ENCODE data around the gene TLL2. TPM values are rescaled to one million over a fixed set of nuclear protein-coding genes. Genes with fewer than 3 reads are reported as not detected.
A peak's percentile ranks its signal among the peaks of the same experiment; 100 is the strongest.

The TLL2 gene
- total RNA-seq, 4 donors from 2014 or later: 0.20 to 0.31 TPM; not detected in 2

DNA sequence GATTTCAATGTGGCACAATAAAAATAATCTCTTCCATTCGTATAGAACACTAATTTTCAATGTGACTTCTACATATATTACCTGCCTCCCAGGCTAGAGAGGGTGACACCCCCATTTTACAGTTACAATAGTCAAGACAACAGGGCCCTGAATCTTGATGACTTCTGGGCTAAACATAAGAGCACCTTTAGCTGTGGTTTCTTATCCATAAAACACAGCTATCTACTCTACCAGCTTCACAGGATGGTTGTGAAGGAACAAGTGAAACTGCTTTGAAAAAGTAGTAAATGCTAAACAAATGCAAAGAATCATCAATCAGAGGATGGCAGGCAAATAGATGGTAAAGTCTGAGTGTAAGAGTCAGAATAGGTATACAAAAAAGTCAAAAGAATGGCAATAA, 3.6 kb upstream of the TLL2 start:
- ATAC-seq: no peak
- Histone ChIP-seq H3K9me3 (no peaks in the 10 kb centered on the region), H3K27me3 (peaks cover 12% of the 10 kb centered on the region), H3K4me1 (peaks cover 0 to 23% (median 12%) of the 10 kb centered on the region in 3 donors), H3K27ac (no peak overlapping the region), H3K36me3 (peaks cover 0 to 24% of the 10 kb centered on the region in 2 donors), H3K4me3 (no peak overlapping the region)
- no peak for TF ChIP-seq POLR2AphosphoS5 (IDR thresholded peaks at IDR 0.05)
- TF ChIP-seq, protein P1, sequence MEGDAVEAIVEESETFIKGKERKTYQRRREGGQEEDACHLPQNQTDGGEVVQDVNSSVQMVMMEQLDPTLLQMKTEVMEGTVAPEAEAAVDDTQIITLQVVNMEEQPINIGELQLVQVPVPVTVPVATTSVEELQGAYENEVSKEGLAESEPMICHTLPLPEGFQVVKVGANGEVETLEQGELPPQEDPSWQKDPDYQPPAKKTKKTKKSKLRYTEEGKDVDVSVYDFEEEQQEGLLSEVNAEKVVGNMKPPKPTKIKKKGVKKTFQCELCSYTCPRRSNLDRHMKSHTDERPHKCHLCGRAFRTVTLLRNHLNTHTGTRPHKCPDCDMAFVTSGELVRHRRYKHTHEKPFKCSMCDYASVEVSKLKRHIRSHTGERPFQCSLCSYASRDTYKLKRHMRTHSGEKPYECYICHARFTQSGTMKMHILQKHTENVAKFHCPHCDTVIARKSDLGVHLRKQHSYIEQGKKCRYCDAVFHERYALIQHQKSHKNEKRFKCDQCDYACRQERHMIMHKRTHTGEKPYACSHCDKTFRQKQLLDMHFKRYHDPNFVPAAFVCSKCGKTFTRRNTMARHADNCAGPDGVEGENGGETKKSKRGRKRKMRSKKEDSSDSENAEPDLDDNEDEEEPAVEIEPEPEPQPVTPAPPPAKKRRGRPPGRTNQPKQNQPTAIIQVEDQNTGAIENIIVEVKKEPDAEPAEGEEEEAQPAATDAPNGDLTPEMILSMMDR (IDR thresholded peaks at IDR 0.05): no peak
- no peak for TF ChIP-seq EP300 (IDR thresholded peaks at IDR 0.05)
- TF ChIP-seq POLR2A (IDR thresholded peaks at IDR 0.05): no peak
- WGBS, 2 donors (ENCODE audit: low coverage in 1 of 2): 89 to 100% methylated on average over 1 of the region's 1 CpG

DNA sequence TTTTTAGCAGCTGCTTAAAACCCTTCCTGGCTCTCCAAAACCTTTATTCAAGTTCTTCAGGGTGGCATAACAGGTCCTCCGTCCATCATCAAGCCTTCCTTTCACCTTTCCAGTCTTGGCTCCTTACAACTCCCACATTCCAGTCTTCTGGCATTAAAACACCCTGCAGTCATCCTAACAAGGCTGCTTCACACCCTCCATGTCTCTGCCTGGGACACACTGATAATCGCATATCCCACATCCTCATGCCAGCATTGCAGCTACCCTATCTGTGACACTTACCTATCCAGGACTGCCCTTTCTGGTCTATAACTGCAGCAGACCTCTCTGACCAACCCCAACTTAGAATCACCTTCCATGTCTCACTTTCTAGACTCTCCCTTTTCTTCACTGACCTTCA, 2.6 kb upstream of the TLL2 start:
- ATAC-seq: no peak
- Histone ChIP-seq H3K9me3 (no peaks in the 10 kb centered on the region), H3K4me3 (no peak overlapping the region), H3K4me1 (peaks cover 0 to 27% (median 14%) of the 10 kb centered on the region in 3 donors), H3K36me3 (peaks cover 0 to 15% of the 10 kb centered on the region in 2 donors), H3K27me3 (peaks cover 22% of the 10 kb centered on the region), H3K27ac (no peak overlapping the region)
- 84 to 87% methylated on average over 2 of the region's 2 CpGs for WGBS, 2 donors (ENCODE audit: low coverage in 1 of 2)
- TF ChIP-seq POLR2AphosphoS5 (IDR thresholded peaks at IDR 0.05) (no peak), POLR2A (IDR thresholded peaks at IDR 0.05) (no peak), EP300 (IDR thresholded peaks at IDR 0.05) (no peak)
- TF ChIP-seq, protein P1 (IDR thresholded peaks at IDR 0.05): no peak

DNA sequence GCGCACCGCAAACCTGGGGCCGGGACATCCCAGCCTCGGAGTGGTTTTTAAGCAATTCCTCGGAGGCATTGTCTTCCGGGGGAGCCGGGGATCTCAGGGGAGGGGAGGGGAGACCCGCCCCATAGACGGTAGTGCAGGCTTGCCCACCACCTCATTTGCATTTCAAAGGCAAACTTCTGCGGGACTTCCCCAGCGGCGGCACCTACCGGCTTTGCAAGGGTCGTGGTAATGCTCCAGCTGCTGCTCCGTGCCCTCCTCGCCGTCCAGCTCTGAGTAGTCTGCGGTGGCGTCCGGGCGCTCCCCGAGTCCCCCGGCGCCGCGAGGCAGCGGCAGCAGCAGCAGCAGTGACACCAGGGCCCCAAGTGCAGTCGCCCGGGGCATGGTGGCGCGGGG, 425 bp downstream of the TLL2 start:
- Histone ChIP-seq H3K36me3 (peaks cover 0 to 3% of the 10 kb centered on the region in 2 donors), H3K9me3 (no peaks in the 10 kb centered on the region), H3K27ac (peak overlapping the region in 2 of 4 donors; percentile 41 to 60), H3K4me1 (peaks cover 0 to 27% (median 14%) of the 10 kb centered on the region in 3 donors), H3K27me3 (peaks cover 22% of the 10 kb centered on the region), H3K4me3 (peak overlapping the region; percentile 30 to 61)
- TF ChIP-seq POLR2AphosphoS5 (IDR thresholded peaks at IDR 0.05): no peak
- TF ChIP-seq, protein P1 (IDR thresholded peaks at IDR 0.05): no peak
- no peak for TF ChIP-seq POLR2A (IDR thresholded peaks at IDR 0.05)
- TF ChIP-seq EP300 (IDR thresholded peaks at IDR 0.05): no peak
- WGBS, 2 donors (ENCODE audit: low coverage in 1 of 2): no CpG with 5 or more reads among the region's 31 CpGs
- no peak for ATAC-seq

DNA sequence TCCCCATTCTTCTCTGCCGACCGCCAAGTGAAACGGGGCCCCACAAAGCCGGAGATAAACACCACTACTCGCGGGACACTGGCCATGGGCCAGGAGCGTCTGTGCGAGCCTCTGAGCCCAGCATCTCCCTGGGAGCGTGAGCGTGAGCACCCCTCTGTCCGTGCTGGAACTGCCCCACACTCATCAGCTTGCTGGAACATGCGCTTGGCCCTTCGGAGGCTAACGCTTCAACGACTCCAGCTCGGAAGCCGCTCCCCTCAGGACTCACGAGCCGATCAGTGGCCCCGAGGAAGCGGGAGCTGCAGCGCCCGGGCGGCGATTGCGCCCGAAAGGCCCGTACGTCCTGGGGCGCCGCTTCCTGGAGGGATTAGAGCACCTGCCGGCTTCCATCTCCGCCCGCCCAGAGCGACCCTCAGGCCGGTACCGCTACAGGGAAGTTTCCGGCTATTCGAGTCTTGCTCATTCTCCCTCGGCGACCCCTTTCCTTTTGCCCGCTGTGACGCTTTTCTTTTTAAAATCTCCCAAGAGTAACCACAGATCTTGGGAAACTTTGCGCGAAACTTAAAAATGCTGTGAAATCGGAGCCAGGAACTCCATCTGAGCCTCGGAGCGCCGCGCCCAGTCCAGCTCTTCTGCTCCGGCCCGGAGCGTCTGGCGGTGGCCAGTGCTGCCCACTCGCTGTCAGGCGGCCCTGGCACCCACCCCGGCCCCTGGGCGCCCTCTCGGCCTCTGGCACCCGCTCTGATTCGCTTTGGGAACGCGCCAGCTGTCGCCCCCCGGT, 1.0 kb downstream of the TLL2 start:
- TF ChIP-seq, protein P1 (IDR thresholded peaks at IDR 0.05): no peak
- TF ChIP-seq POLR2A (IDR thresholded peaks at IDR 0.05) (no peak), POLR2AphosphoS5 (IDR thresholded peaks at IDR 0.05) (no peak), EP300 (IDR thresholded peaks at IDR 0.05) (no peak)
- Histone ChIP-seq H3K4me3 (peak overlapping the region; percentile 30 to 61), H3K27me3 (peaks cover 22% of the 10 kb centered on the region), H3K36me3 (peaks cover 0 to under 1% of the 10 kb centered on the region in 2 donors), H3K27ac (peak overlapping the region in 1 of 4 donors; percentile 60), H3K4me1 (peaks cover 0 to 27% (median 14%) of the 10 kb centered on the region in 3 donors), H3K9me3 (no peaks in the 10 kb centered on the region)
- WGBS, 2 donors (ENCODE audit: low coverage in 1 of 2): 3% methylated on average over 12 to 26 of the region's 65 CpGs
- no peak for ATAC-seq

Measured in gastroesophageal sphincter (tissue), 4 donors.